Measurements from ENCODE around the gene RAB1A.
"Not testable (repeated sequence)": the region's sequence is repeated elsewhere in the genome, so short reads cannot be mapped to it uniquely, and the experiment has no call there.

The RAB1A gene

GRCh38 chr2:65134158-65134557 lies 4.3 kb upstream of the RAB1A start:
- no peak for DNase-seq

GRCh38 chr2:65133626-65134025 lies 3.7 kb upstream of the RAB1A start:
- DNase-seq: no peak

GRCh38 chr2:65132930-65133329 lies 3.0 kb upstream of the RAB1A start:
- not testable (repeated sequence) for DNase-seq

- DNase-seq: no peak
These were observed 814 bp upstream of the RAB1A start for GRCh38 chr2:65130664-65131175.

GRCh38 chr2:65129286-65129825 lies 550 bp downstream of the RAB1A start:
- no peak for DNase-seq

- DNase-seq: no peak
These were observed 1.4 kb downstream of the RAB1A start for GRCh38 chr2:65128297-65129190.

GRCh38 chr2:65125457-65125856 lies 4.4 kb downstream of the RAB1A start:
- not testable (repeated sequence) for DNase-seq

- no peak for DNase-seq
These were observed 7.6 kb downstream of the RAB1A start for GRCh38 chr2:65122313-65122712.

- DNase-seq: no peak
These were observed 8.8 kb downstream of the RAB1A start for GRCh38 chr2:65120990-65121693.

- DNase-seq: no peak
These were observed 13.3 kb downstream of the RAB1A start for GRCh38 chr2:65116645-65117044.

GRCh38 chr2:65114921-65115320 lies 15.0 kb downstream of the RAB1A start:
- DNase-seq: no peak

- no peak for DNase-seq
These were observed 16.1 kb downstream of the RAB1A start for GRCh38 chr2:65113816-65114215.

- no peak for DNase-seq
These were observed 16.7 kb downstream of the RAB1A start for GRCh38 chr2:65113229-65113628.

GRCh38 chr2:65112633-65113032 lies 17.3 kb downstream of the RAB1A start:
- no peak for DNase-seq

GRCh38 chr2:65108780-65109179 lies 21.1 kb downstream of the RAB1A start:
- no peak for DNase-seq

- DNase-seq: no peak
These were observed 22.4 kb downstream of the RAB1A start for GRCh38 chr2:65107530-65107929.

- DNase-seq: no peak
These were observed 26.7 kb downstream of the RAB1A start for GRCh38 chr2:65103013-65103715.

- DNase-seq: no peak
These were observed 28.8 kb downstream of the RAB1A start for GRCh38 chr2:65101071-65101470.

- DNase-seq: no peak
These were observed 31.2 kb downstream of the RAB1A start for GRCh38 chr2:65098741-65099140.

- DNase-seq: no peak
These were observed 32.1 kb downstream of the RAB1A start for GRCh38 chr2:65097844-65098243.

- DNase-seq: no peak
These were observed 33.0 kb downstream of the RAB1A start for GRCh38 chr2:65096948-65097347.

GRCh38 chr2:65093211-65093610 lies 36.7 kb downstream of the RAB1A start:
- DNase-seq: no peak

GRCh38 chr2:65092791-65093190 lies 37.1 kb downstream of the RAB1A start:
- DNase-seq: no peak

All from NCI-H2107 (cell line).